Pons (tissue), 1 donor: Measurements from ENCODE around the gene RABGEF1.
"Not testable (repeated sequence)": the region's sequence is repeated elsewhere in the genome, so short reads cannot be mapped to it uniquely, and the experiment has no call there.

ENCODE experiments used
- DNase-seq: peaks from one replicate; pipeline ENCODE4 v3.0.0-alpha.2; 2016; ENCODE audit warnings: low spot score

RABGEF1 gene

GRCh38 chr7:66815186-66815875 lies 74.8 kb downstream of the RABGEF1 start:
- not testable (repeated sequence) for DNase-seq

- no peak for DNase-seq
Observed at GRCh38 chr7:66815951-66816350, 75.4 kb downstream of the RABGEF1 start.

- not testable (repeated sequence) for DNase-seq
Observed at GRCh38 chr7:66816658-66817057, 76.1 kb downstream of the RABGEF1 start.

- DNase-seq = peak; percentile 19
Observed at GRCh38 chr7:66817208-66817795, 76.8 kb downstream of the RABGEF1 start.

GRCh38 chr7:66817956-66818355 lies 77.4 kb downstream of the RABGEF1 start:
- not testable (repeated sequence) for DNase-seq

- DNase-seq = no peak
Observed at GRCh38 chr7:66824041-66824440, 83.5 kb downstream of the RABGEF1 start.

GRCh38 chr7:66825538-66825937 lies 85.0 kb downstream of the RABGEF1 start:
- DNase-seq = not testable (repeated sequence)

GRCh38 chr7:66826649-66827048 lies 86.1 kb downstream of the RABGEF1 start:
- DNase-seq = no peak

GRCh38 chr7:66830976-66831375 lies 90.4 kb downstream of the RABGEF1 start:
- not testable (repeated sequence) for DNase-seq

- DNase-seq = no peak
Observed at GRCh38 chr7:66832531-66833351, 92.2 kb downstream of the RABGEF1 start.

- no peak for DNase-seq
Observed at GRCh38 chr7:66837007-66837406, 96.5 kb downstream of the RABGEF1 start.

- no peak for DNase-seq
Observed at GRCh38 chr7:66837661-66838060, 97.1 kb downstream of the RABGEF1 start.

GRCh38 chr7:66839814-66840213 lies 99.3 kb downstream of the RABGEF1 start:
- DNase-seq = no peak

GRCh38 chr7:66840316-66840715 lies 99.8 kb downstream of the RABGEF1 start:
- no peak for DNase-seq

GRCh38 chr7:66841898-66842297 lies 101.4 kb downstream of the RABGEF1 start:
- no peak for DNase-seq

- not testable (repeated sequence) for DNase-seq
Observed at GRCh38 chr7:66843492-66843891, 103.0 kb downstream of the RABGEF1 start.

- peak; percentile 94 for DNase-seq
Observed at GRCh38 chr7:66844552-66845378, 104.2 kb downstream of the RABGEF1 start.

GRCh38 chr7:66845379-66846095 lies 105.0 kb downstream of the RABGEF1 start:
- DNase-seq = no peak

GRCh38 chr7:66846096-66846445 lies 105.5 kb downstream of the RABGEF1 start:
- not testable (repeated sequence) for DNase-seq

- DNase-seq = not testable (repeated sequence)
Observed at GRCh38 chr7:66847523-66847855, 107.0 kb downstream of the RABGEF1 start.
